ENCODE data around the gene MEG3. TPM values are rescaled to one million over a fixed set of nuclear protein-coding genes. Genes with fewer than 3 reads are reported as not detected.

The MEG3 gene
- total and polyA plus RNA-seq, 9 of the 15 experiments (the other 6 are each of a cell fraction or from before 2014, with no cell fraction given): 0.10 to 5.3 (median 1.0) TPM; not detected in 1

- TF ChIP-seq ZNF609 (CRISPR knock-in tag; IDR thresholded peaks at IDR 0.05; ENCODE audit: borderline replicate concordance) (no peak), HDAC8 (tag; IDR thresholded peaks at IDR 0.05) (no peak), ZFP91 (CRISPR knock-in tag; IDR thresholded peaks at IDR 0.05) (no peak), SIN3A (IDR thresholded peaks at IDR 0.05; ENCODE audit: borderline replicate concordance in 2 of 2, control insufficient read depth in 1 of 2, low read depth in 2 of 2, low read length in 2 of 2) (no peak), NR2C2 (CRISPR knock-in tag; IDR thresholded peaks at IDR 0.05) (no peak), NR2C2 (tag; IDR thresholded peaks at IDR 0.05) (0 out of 2 replicates have a peak, but pooled peaks have one; percentile 14), VEZF1 (CRISPR knock-in tag; IDR thresholded peaks at IDR 0.05) (no peak), FOXJ2 (tag; IDR thresholded peaks at IDR 0.05) (no peak), RBM25 (IDR thresholded peaks at IDR 0.05; ENCODE audit: low read depth, low read length, severe bottlenecking) (no peak), NBN (IDR thresholded peaks at IDR 0.05; ENCODE audit: low read depth) (no peak), HMGN3 (IDR thresholded peaks at IDR 0.05; ENCODE audit: borderline replicate concordance, extremely low read depth, insufficient read length, low read depth, low read length) (no peak), ZNF512 (tag; IDR thresholded peaks at IDR 0.05) (no peak), ZBTB26 (CRISPR knock-in tag; IDR thresholded peaks at IDR 0.05) (no peak), SAP30 (IDR thresholded peaks at IDR 0.05; ENCODE audit: borderline replicate concordance, insufficient read depth, low read depth, low read length, poor library complexity, severe bottlenecking) (no peak)
Observed at GRCh38 chr14:100788942-100789341, 37.0 kb upstream of the MEG3 start (continued).

All from K562 (cell line).